GM21737 (cell line): ENCODE data around the gene FOLR2.
"Not testable (repeated sequence)": the region's sequence is repeated elsewhere in the genome, so short reads cannot be mapped to it uniquely, and the experiment has no call there.

ENCODE experiments used
- ATAC-seq: cut with Tn5 transposase; IDR thresholded peaks from one replicate; pipeline ENCODE4 v1.9.1; 2021; ENCODE audit warnings: mild to moderate bottlenecking, moderate library complexity; ENCODE audit not compliant: unreplicated experiment

FOLR2 gene

DNA sequence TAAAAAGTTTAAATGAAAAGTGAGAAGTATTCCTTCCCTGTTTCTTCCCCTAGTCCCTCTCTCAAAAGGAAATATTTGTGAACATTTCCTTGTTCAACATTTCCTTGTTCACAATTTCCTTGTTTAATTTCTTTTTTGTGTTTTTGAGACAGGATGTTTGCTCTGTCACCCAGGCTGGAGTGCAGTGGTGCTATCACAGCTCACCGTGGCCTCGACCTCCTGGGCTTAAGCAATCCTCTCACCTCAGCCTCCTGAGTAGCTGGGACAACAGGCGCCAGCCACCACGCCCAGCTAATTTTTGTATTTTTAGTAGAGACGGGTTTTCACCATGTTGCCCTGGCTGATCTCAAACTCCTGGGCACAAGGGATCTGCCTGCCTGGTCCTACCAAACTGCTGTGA lies 50.4 kb downstream of the FOLR2 start:
- not testable (repeated sequence) for ATAC-seq

DNA sequence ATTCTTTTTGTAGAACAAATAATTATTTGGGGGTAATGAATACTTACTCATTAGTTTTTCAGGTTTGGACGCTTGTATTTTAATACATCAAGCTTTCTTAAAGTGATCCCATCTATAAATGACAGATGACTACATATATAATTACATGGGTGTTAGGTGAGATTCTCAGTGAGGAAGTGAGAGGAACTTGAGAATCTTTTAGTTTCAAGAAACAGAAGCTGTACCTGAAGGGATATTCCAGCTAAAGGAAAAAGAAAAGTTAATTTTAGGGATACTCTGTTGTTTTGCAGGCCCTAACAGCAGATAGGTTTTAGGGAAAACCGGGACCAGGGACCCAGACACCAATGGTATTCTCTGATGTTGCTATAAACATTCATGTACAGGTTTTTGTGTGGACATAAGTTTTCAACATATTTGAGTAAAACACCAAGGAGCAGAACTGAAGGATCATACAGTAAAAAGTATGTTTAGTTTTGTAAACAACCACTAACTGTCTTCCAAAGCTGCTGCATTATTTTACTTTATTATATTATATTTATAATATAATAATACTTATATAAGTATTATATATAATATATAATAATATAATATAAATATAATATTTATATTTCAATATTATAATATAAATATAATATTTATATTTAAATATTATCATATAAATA lies 51.5 kb downstream of the FOLR2 start:
- ATAC-seq = no peak
